Measurements from ENCODE around the gene MYO1G.

Gene MYO1G

DNA sequence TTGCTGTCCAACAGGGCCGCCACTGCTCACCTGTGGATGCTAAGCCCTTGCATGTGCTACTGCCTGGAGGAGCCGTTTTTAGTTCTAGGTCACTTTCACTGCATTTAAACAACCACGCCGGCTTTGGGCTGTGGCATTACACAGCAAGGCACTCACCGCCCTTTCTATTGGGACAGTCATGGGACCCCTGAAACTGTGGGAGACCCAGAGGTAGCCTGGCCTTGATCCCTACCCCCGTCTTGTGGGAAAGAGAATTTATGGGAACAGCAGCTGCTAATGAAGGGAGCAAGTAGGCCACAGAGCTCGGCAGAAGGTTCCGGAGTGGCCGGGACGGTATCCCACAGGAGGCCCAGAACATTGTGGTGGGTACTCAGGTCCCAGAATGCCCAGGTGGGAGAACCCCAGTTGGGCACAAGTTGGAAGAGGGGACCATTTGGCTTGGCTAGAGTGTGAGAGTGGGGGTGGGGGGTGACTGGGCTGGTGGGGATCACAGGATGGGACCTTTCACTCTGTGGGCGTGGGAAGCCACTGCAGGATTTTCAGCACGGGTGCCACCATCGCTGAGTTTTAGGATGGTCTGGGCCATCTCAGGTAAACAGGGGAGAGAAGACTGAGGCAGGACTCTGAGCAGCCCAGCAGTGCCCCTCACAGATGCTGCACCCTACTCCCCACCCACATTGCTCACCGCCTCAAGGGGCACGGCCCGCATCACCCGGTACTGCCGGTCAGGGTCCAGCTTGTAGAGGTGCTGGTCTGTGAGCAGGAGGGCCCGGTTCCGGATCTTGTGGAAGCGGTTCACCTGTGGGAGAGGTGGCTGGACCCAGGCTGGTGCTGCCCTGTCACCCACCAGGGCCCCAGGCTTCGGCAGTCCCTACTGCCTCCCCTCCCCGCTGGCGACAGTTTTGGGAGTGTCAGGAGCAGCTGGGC lies 15.2 kb downstream of the MYO1G start:
- H3K4me3 ChIP-seq (replicated peaks; ENCODE audit: insufficient read depth, low read length), result no peak overlapping the region
- no peaks in the 10 kb centered on the region for H3K27me3 ChIP-seq (ENCODE audit: insufficient read depth, poor library complexity, severe bottlenecking)
- no peak for TF ChIP-seq POLR2AphosphoS5 (IDR thresholded peaks at IDR 0.05; ENCODE audit: low read depth)
- no peak for TF ChIP-seq GABPA (IDR thresholded peaks at IDR 0.05; ENCODE audit: low read depth)
- no peak for TF ChIP-seq SPI1 (IDR thresholded peaks at IDR 0.05; ENCODE audit: borderline replicate concordance, low read depth)
- TF ChIP-seq, protein P1, sequence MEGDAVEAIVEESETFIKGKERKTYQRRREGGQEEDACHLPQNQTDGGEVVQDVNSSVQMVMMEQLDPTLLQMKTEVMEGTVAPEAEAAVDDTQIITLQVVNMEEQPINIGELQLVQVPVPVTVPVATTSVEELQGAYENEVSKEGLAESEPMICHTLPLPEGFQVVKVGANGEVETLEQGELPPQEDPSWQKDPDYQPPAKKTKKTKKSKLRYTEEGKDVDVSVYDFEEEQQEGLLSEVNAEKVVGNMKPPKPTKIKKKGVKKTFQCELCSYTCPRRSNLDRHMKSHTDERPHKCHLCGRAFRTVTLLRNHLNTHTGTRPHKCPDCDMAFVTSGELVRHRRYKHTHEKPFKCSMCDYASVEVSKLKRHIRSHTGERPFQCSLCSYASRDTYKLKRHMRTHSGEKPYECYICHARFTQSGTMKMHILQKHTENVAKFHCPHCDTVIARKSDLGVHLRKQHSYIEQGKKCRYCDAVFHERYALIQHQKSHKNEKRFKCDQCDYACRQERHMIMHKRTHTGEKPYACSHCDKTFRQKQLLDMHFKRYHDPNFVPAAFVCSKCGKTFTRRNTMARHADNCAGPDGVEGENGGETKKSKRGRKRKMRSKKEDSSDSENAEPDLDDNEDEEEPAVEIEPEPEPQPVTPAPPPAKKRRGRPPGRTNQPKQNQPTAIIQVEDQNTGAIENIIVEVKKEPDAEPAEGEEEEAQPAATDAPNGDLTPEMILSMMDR (IDR thresholded peaks at IDR 0.05; ENCODE audit: insufficient read depth, low read length), result no peak
- TF ChIP-seq, protein P2, sequence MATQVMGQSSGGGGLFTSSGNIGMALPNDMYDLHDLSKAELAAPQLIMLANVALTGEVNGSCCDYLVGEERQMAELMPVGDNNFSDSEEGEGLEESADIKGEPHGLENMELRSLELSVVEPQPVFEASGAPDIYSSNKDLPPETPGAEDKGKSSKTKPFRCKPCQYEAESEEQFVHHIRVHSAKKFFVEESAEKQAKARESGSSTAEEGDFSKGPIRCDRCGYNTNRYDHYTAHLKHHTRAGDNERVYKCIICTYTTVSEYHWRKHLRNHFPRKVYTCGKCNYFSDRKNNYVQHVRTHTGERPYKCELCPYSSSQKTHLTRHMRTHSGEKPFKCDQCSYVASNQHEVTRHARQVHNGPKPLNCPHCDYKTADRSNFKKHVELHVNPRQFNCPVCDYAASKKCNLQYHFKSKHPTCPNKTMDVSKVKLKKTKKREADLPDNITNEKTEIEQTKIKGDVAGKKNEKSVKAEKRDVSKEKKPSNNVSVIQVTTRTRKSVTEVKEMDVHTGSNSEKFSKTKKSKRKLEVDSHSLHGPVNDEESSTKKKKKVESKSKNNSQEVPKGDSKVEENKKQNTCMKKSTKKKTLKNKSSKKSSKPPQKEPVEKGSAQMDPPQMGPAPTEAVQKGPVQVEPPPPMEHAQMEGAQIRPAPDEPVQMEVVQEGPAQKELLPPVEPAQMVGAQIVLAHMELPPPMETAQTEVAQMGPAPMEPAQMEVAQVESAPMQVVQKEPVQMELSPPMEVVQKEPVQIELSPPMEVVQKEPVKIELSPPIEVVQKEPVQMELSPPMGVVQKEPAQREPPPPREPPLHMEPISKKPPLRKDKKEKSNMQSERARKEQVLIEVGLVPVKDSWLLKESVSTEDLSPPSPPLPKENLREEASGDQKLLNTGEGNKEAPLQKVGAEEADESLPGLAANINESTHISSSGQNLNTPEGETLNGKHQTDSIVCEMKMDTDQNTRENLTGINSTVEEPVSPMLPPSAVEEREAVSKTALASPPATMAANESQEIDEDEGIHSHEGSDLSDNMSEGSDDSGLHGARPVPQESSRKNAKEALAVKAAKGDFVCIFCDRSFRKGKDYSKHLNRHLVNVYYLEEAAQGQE (IDR thresholded peaks at IDR 0.05; ENCODE audit: insufficient replicate concordance, low read depth), result no peak
- no peak overlapping the region for H3K27ac ChIP-seq (replicated peaks)
- no peak for DNase-seq (ENCODE audit: low read depth in 1 of 2, low spot score in 1 of 2)

DNA sequence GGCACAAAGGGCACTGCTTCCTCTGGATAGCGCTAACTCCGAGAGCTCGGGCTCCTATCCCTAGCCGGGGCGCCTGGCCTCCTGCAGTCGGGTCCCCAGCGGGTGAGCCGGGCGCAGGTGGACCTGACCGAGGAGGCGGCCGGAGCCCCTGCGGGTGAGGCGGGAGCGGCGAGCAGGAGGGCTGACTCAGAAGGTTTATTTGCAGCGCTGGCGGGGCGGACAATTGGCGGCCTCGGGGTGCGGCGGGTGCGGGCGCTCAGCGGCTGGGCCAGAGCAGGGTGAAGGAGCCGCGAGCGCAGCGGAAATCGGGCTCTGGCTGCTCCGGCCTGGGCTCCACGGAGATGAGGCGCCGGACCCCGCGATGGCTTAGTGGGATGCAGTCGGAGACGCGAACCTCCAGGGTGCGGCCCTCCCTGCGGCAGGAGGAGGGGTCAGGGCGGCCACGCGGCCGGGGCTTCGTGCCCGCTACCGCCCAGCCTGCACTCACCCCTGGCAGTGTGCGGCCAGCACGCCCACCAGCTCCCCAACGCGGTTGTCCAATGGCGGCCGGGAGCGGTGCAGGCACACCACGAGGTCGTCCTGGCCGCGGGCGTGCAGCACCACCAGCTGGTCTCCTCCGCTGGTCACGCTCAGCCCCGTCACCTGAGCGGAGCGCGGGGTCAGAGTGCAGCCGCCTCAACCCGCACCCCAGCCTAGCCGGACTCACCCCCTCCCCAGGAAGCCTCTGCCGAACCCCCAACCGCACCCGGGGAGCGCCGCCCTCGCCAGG lies 16.1 kb downstream of the MYO1G start:
- TF ChIP-seq SPI1 (IDR thresholded peaks at IDR 0.05; ENCODE audit: borderline replicate concordance, low read depth), result no peak
- no peak for TF ChIP-seq POLR2AphosphoS5 (IDR thresholded peaks at IDR 0.05; ENCODE audit: low read depth)
- TF ChIP-seq, protein P2 (IDR thresholded peaks at IDR 0.05; ENCODE audit: insufficient replicate concordance, low read depth), result no peak
- TF ChIP-seq, protein P1 (IDR thresholded peaks at IDR 0.05; ENCODE audit: insufficient read depth, low read length), result no peak
- TF ChIP-seq GABPA (IDR thresholded peaks at IDR 0.05; ENCODE audit: low read depth), result no peak
- no peak overlapping the region for H3K27ac ChIP-seq (replicated peaks)
- no peak overlapping the region for H3K4me3 ChIP-seq (replicated peaks; ENCODE audit: insufficient read depth, low read length)

DNA sequence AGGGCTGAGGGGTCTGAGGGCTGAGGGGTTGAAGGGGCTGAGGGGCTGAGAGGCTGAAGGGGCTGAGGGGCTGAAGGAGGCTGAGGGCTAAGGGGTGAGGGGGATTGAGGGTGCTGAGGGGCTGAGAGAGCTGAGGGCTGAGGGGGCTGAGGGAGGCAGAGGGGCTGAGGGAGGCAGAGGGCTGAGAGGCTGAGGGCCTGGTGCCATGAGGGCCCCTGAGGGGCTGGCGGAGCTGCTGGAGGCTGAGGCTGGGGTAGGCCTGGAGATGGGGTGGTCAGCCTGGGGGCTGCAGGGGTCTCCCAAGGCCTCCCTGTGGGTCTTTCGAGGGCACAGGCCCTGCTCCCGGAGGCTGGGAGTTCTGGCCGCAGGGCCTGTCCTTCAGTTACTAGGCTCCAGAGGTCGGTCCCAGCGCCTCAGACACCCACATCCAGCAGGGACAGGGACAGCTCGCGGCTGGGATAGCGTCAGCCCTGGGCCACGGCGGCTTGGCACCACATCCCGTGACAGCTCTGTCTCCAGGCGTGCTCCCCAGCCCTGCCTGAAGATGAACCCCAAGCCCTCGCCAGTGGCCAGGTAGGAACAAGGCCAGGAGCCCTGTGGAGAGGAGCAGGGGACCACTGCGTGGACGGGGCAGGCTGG lies 16.9 kb downstream of the MYO1G start:
- peak in 1 of 2 experiments; percentile 4 for DNase-seq (ENCODE audit: low read depth in 1 of 2, low spot score in 1 of 2)
- Histone ChIP-seq H3K4me3 (replicated peaks; ENCODE audit: insufficient read depth, low read length) (no peak overlapping the region), H3K27ac (replicated peaks) (no peak overlapping the region), H3K27me3 (ENCODE audit: insufficient read depth, poor library complexity, severe bottlenecking) (no peaks in the 10 kb centered on the region)
- TF ChIP-seq, protein P1 (IDR thresholded peaks at IDR 0.05; ENCODE audit: insufficient read depth, low read length), result no peak
- TF ChIP-seq GABPA (IDR thresholded peaks at IDR 0.05; ENCODE audit: low read depth), result no peak
- TF ChIP-seq POLR2AphosphoS5 (IDR thresholded peaks at IDR 0.05; ENCODE audit: low read depth), result peak; percentile 76; the same call in 1 of the 2 replicates

More for the DNA sequence above, 16.1 kb downstream of the MYO1G start:
- no peaks in the 10 kb centered on the region for H3K27me3 ChIP-seq (ENCODE audit: insufficient read depth, poor library complexity, severe bottlenecking)
- DNase-seq (ENCODE audit: low read depth in 1 of 2, low spot score in 1 of 2), result peak in 1 of 2 experiments; percentile 2

Data from HL-60 (cell line).